SK-N-SH treated with all-trans-retinoic acid at 6 μM for 48 hours (cell line): ENCODE data around the gene ARAP2.

Source experiments
- ATAC-seq: fragments of 200-7000 bp; cut with Tn5 transposase; 3 replicates; pipeline ENCODE4 v1.9.1; 2020; ENCODE audit warnings: mild to moderate bottlenecking, moderate library complexity
- ARNTL ChIP-seq: fragments of 450-650 bp; formaldehyde crosslinking; IDR thresholded peaks from 2 replicates; pipeline ENCODE4 v1.5.0; 2020; ENCODE audit warnings: low read depth, mild to moderate bottlenecking, moderate library complexity, borderline replicate concordance
- BACH2 ChIP-seq: fragments of 250-450 bp; sonication (Bioruptor Pico); IDR thresholded peaks from 2 replicates; pipeline ENCODE4 v1.9.0; 2021; ENCODE audit warnings: mild to moderate bottlenecking, borderline replicate concordance
- CREB5 ChIP-seq: fragments of 250-450 bp; sonication (Bioruptor Pico); IDR thresholded peaks from 2 replicates; pipeline ENCODE4 v1.5.1; 2020; ENCODE audit warnings: low read depth, mild to moderate bottlenecking, moderate library complexity
- CSDC2 ChIP-seq: fragments of 250-450 bp; sonication (Bioruptor Pico); IDR thresholded peaks from 2 replicates; pipeline ENCODE4 v1.5.0; 2020; ENCODE audit warnings: mild to moderate bottlenecking, moderate library complexity
- ESRRG ChIP-seq: fragments of 250-450 bp; sonication (Bioruptor Pico); IDR thresholded peaks from 2 replicates; pipeline ENCODE4 v1.6.1; 2021; ENCODE audit warnings: mild to moderate bottlenecking
- GLIS3 ChIP-seq: fragments of 250-450 bp; sonication (Bioruptor Pico); IDR thresholded peaks from 2 replicates; pipeline ENCODE4 v1.5.0; 2020; ENCODE audit warnings: mild to moderate bottlenecking, moderate library complexity
- ISL1 ChIP-seq: fragments of 250-450 bp; sonication (Bioruptor Pico); IDR thresholded peaks from 2 replicates; pipeline ENCODE4 v2.1.2; 2022; ENCODE audit warnings: mild to moderate bottlenecking, moderate library complexity
- OSR1 ChIP-seq: fragments of 250-450 bp; sonication (Bioruptor Pico); IDR thresholded peaks from 2 replicates; pipeline ENCODE4 v1.8.0; 2022; ENCODE audit warnings: moderate library complexity, mild to moderate bottlenecking, inconsistent platforms
- PATZ1 ChIP-seq: fragments of 250-450 bp; sonication (Bioruptor Pico); IDR thresholded peaks from 2 replicates; pipeline ENCODE4 v1.8.0; 2020; ENCODE audit warnings: mild to moderate bottlenecking, moderate library complexity, borderline replicate concordance
- POU6F1 ChIP-seq: fragments of 250-450 bp; sonication (Bioruptor Pico); IDR thresholded peaks from 2 replicates; pipeline ENCODE4 v1.8.0; 2021; ENCODE audit warnings: low read depth, mild to moderate bottlenecking, moderate library complexity, borderline replicate concordance
- PPARA ChIP-seq: fragments of 250-450 bp; sonication (Bioruptor Pico); IDR thresholded peaks from 2 replicates; pipeline ENCODE4 v1.5.0; 2020; ENCODE audit warnings: mild to moderate bottlenecking, borderline replicate concordance
- RARB ChIP-seq: fragments of 250-450 bp; sonication (Bioruptor Pico); IDR thresholded peaks from 2 replicates; pipeline ENCODE4 v1.8.0; 2021; ENCODE audit warnings: mild to moderate bottlenecking, moderate library complexity
- SNAI2 ChIP-seq: fragments of 250-450 bp; sonication (Bioruptor Pico); IDR thresholded peaks from 2 replicates; pipeline ENCODE4 v1.5.0; 2020; ENCODE audit warnings: mild to moderate bottlenecking, moderate library complexity
- TCF4 ChIP-seq: fragments of 250-450 bp; sonication (Bioruptor Pico); IDR thresholded peaks from 2 replicates; pipeline ENCODE4 v1.8.0; 2021; ENCODE audit warnings: mild to moderate bottlenecking, moderate library complexity, borderline replicate concordance
- TOX ChIP-seq: fragments of 250-450 bp; sonication (Bioruptor Pico); IDR thresholded peaks from 2 replicates; pipeline ENCODE4 v1.8.0; 2021; ENCODE audit warnings: mild to moderate bottlenecking, moderate library complexity, borderline replicate concordance
- ZFP3 ChIP-seq: fragments of 250-450 bp; sonication (Bioruptor Pico); IDR thresholded peaks from 2 replicates; pipeline ENCODE4 v1.5.0; 2020; ENCODE audit warnings: mild to moderate bottlenecking, moderate library complexity
- ZNF565 ChIP-seq: fragments of 450-650 bp; formaldehyde crosslinking; conservative IDR thresholded peaks from 2 replicates; pipeline ENCODE4 v1.5.0; 2020; ENCODE audit warnings: low read depth, mild to moderate bottlenecking, moderate library complexity
- ZNF70 ChIP-seq: fragments of 450-650 bp; formaldehyde crosslinking; IDR thresholded peaks from 2 replicates; pipeline ENCODE4 v1.5.0; 2020; ENCODE audit warnings: mild to moderate bottlenecking, moderate library complexity
- ZNF8 ChIP-seq: fragments of 450-650 bp; formaldehyde crosslinking; IDR thresholded peaks from 2 replicates; pipeline ENCODE4 v1.5.0; 2020; ENCODE audit warnings: mild to moderate bottlenecking, moderate library complexity

ARAP2 gene

GRCh38 chr4:36220776-36221175, 23.5 kb downstream of the ARAP2 start:
- ATAC-seq: no peak
- TF ChIP-seq PATZ1 (no peak), ZNF565 (CRISPR knock-in tag) (no peak), PPARA (no peak), TCF4 (no peak), ZNF70 (CRISPR knock-in tag) (no peak), SNAI2 (CRISPR knock-in tag) (no peak), ZFP3 (CRISPR knock-in tag) (no peak), CREB5 (no peak), ESRRG (CRISPR knock-in tag) (no peak), ISL1 (no peak), RARB (CRISPR knock-in tag) (no peak)

GRCh38 chr4:36218121-36218520, 26.2 kb downstream of the ARAP2 start:
- no peak for ATAC-seq
- TF ChIP-seq ZNF70 (CRISPR knock-in tag) (no peak), CREB5 (no peak), RARB (CRISPR knock-in tag) (no peak), POU6F1 (CRISPR knock-in tag) (no peak), SNAI2 (CRISPR knock-in tag) (no peak), GLIS3 (no peak), ZNF565 (CRISPR knock-in tag) (no peak), OSR1 (no peak)

GRCh38 chr4:36215627-36216026, 28.7 kb downstream of the ARAP2 start:
- ATAC-seq: no peak
- TF ChIP-seq RARB (CRISPR knock-in tag) (no peak), ESRRG (CRISPR knock-in tag) (no peak), ZNF8 (CRISPR knock-in tag) (no peak), PPARA (no peak), ISL1 (no peak), PATZ1 (no peak), OSR1 (no peak), CSDC2 (no peak), TCF4 (no peak), SNAI2 (CRISPR knock-in tag) (no peak), BACH2 (CRISPR knock-in tag) (no peak)

GRCh38 chr4:36214735-36215485, 29.4 kb downstream of the ARAP2 start:
- ATAC-seq: no peak
- TF ChIP-seq ESRRG (CRISPR knock-in tag): no peak
- TF ChIP-seq ZNF8 (CRISPR knock-in tag): no peak
- TF ChIP-seq RARB (CRISPR knock-in tag): no peak
- no peak for TF ChIP-seq ZNF70 (CRISPR knock-in tag)
- TF ChIP-seq POU6F1 (CRISPR knock-in tag): no peak
- no peak for TF ChIP-seq BACH2 (CRISPR knock-in tag)
- TF ChIP-seq OSR1: no peak
- TF ChIP-seq CREB5: no peak
- TF ChIP-seq PATZ1: no peak
- TF ChIP-seq ARNTL: no peak
- no peak for TF ChIP-seq GLIS3
- no peak for TF ChIP-seq SNAI2 (CRISPR knock-in tag)
- TF ChIP-seq PPARA: no peak
- no peak for TF ChIP-seq ZFP3 (CRISPR knock-in tag)
- TF ChIP-seq CSDC2: no peak
- TF ChIP-seq TOX (CRISPR knock-in tag): no peak
